Measurements from ENCODE around the gene PRSS50.
"Not testable (repeated sequence)": the region's sequence is repeated elsewhere in the genome, so short reads cannot be mapped to it uniquely, and the experiment has no call there.

The PRSS50 gene

GRCh38 chr3:46706771-46707582 lies 10.7 kb downstream of the PRSS50 start:
- DNase-seq: no peak

GRCh38 chr3:46705751-46706552 lies 11.7 kb downstream of the PRSS50 start:
- DNase-seq: no peak

GRCh38 chr3:46705022-46705530 lies 12.6 kb downstream of the PRSS50 start:
- peak; percentile 7 to 39 for DNase-seq

GRCh38 chr3:46704346-46704745 lies 13.3 kb downstream of the PRSS50 start:
- DNase-seq: not testable (repeated sequence)

- DNase-seq: no peak
These were observed 14.6 kb downstream of the PRSS50 start for GRCh38 chr3:46703013-46703520.

- DNase-seq: no peak
These were observed 15.2 kb downstream of the PRSS50 start for GRCh38 chr3:46702246-46703012.

GRCh38 chr3:46701181-46701939 lies 16.3 kb downstream of the PRSS50 start, which contains the start of gene TMIE:
Gene TMIE, plus strand, starts transcription at chr3:46701392. Its CDS starts 96 bp downstream, at chr3:46701488.
- DNase-seq: no peak

GRCh38 chr3:46700772-46701171 lies 16.9 kb downstream of the PRSS50 start:
- no peak for DNase-seq

- DNase-seq: no peak
These were observed 17.8 kb downstream of the PRSS50 start for GRCh38 chr3:46699676-46700523.

GRCh38 chr3:46695962-46696894 lies 21.4 kb downstream of the PRSS50 start:
- DNase-seq: no peak

- DNase-seq: no peak
These were observed 22.3 kb downstream of the PRSS50 start for GRCh38 chr3:46695177-46695961.

GRCh38 chr3:46694520-46694919 lies 23.1 kb downstream of the PRSS50 start:
- DNase-seq: no peak

- no peak for DNase-seq
These were observed 23.8 kb downstream of the PRSS50 start for GRCh38 chr3:46693892-46694226.

- no peak for DNase-seq
These were observed 24.4 kb downstream of the PRSS50 start, which contains the start of gene ALS2CL for GRCh38 chr3:46693038-46693891. Gene ALS2CL, minus strand, starts transcription at chr3:46693679. Its CDS starts 4,239 bp downstream, at chr3:46689440.

- no peak for DNase-seq
These were observed 25.1 kb downstream of the PRSS50 start for GRCh38 chr3:46692566-46692990.

- DNase-seq: no peak
These were observed 26.9 kb downstream of the PRSS50 start for GRCh38 chr3:46690798-46691197.

- no peak for DNase-seq
These were observed 32.2 kb downstream of the PRSS50 start for GRCh38 chr3:46685446-46685845.

GRCh38 chr3:46684891-46685290 lies 32.8 kb downstream of the PRSS50 start:
- DNase-seq: no peak

All from NCI-H446 (cell line).